RWPE2 (cell line): Measurements from ENCODE around the gene RNPEP.
"Not testable (repeated sequence)": the region's sequence is repeated elsewhere in the genome, so short reads cannot be mapped to it uniquely, and the experiment has no call there.

ENCODE experiments used
- ATAC-seq: fragments of 200-7000 bp; cut with Tn5 transposase; 3 replicates; pipeline ENCODE4 v1.9.1; 2021; ENCODE audit warnings: low read depth
- DNase-seq: peaks from one replicate; pipeline ENCODE4 v3.0.0-alpha.2; 2020; ENCODE audit warnings: low spot score
- H3K27ac ChIP-seq: fragments of 450-650 bp; 2 replicates; pipeline ENCODE4 v1.5.1; 2017; ENCODE audit warnings: mild to moderate bottlenecking; ENCODE audit not compliant: poor library complexity, severe bottlenecking
- H3K27me3 ChIP-seq: fragments of 250-450 bp; sonication (Bioruptor Pico); 2 replicates; pipeline ENCODE4 v1.5.1; 2021; ENCODE audit warnings: mild to moderate bottlenecking, moderate library complexity; ENCODE audit not compliant: insufficient read depth, poor library complexity, severe bottlenecking
- H3K36me3 ChIP-seq: fragments of 250-450 bp; sonication (Bioruptor Pico); 2 replicates; pipeline ENCODE4 v1.5.1; 2020; ENCODE audit warnings: low read depth, mild to moderate bottlenecking, moderate library complexity
- H3K4me1 ChIP-seq: fragments of 250-450 bp; sonication (Bioruptor Pico); 2 replicates; pipeline ENCODE4 v1.5.1; 2021; ENCODE audit warnings: mild to moderate bottlenecking, moderate library complexity; ENCODE audit not compliant: insufficient read depth, poor library complexity, severe bottlenecking
- H3K4me3 ChIP-seq: fragments of 250-450 bp; sonication (Bioruptor Pico); 2 replicates; pipeline ENCODE4 v1.5.1; 2021; ENCODE audit warnings: mild to moderate bottlenecking, moderate library complexity; ENCODE audit not compliant: severe bottlenecking
- H3K9me3 ChIP-seq: fragments of 250-450 bp; sonication (Bioruptor Pico); 2 replicates; pipeline ENCODE4 v1.5.1; 2021; ENCODE audit warnings: mild to moderate bottlenecking, moderate library complexity; ENCODE audit not compliant: severe bottlenecking
- CTCF ChIP-seq: fragments of 450-650 bp; IDR thresholded peaks from one replicate; pipeline ENCODE4 v1.5.1; 2017; ENCODE audit warnings: mild to moderate bottlenecking, moderate library complexity; ENCODE audit not compliant: poor library complexity, severe bottlenecking

RNPEP gene

GRCh38 chr1:202046227-202046626, 63.8 kb downstream of the RNPEP start:
- no peak overlapping the region for H3K4me3 ChIP-seq
- no peaks in the 10 kb centered on the region for H3K36me3 ChIP-seq
- peaks cover 14% of the 10 kb centered on the region for H3K4me1 ChIP-seq
- no peak overlapping the region for H3K27ac ChIP-seq
- H3K27me3 ChIP-seq = no peaks in the 10 kb centered on the region
- TF ChIP-seq CTCF = no peak
- DNase-seq (no peak), ATAC-seq (peak; percentile 57)
- peaks cover 2% of the 10 kb centered on the region for H3K9me3 ChIP-seq

- Histone ChIP-seq H3K27me3 (no peaks in the 10 kb centered on the region), H3K4me3 (no peak overlapping the region), H3K4me1 (peaks cover 14% of the 10 kb centered on the region), H3K36me3 (no peaks in the 10 kb centered on the region), H3K27ac (no peak overlapping the region), H3K9me3 (peaks cover 2% of the 10 kb centered on the region)
- DNase-seq = no peak
- ATAC-seq = peak; percentile 81
- TF ChIP-seq CTCF = no peak
These were observed 64.6 kb downstream of the RNPEP start for GRCh38 chr1:202046748-202047708.

GRCh38 chr1:202047977-202048376, 65.5 kb downstream of the RNPEP start:
- H3K9me3 ChIP-seq = peaks cover 2% of the 10 kb centered on the region
- DNase-seq (no peak), ATAC-seq (no peak)
- no peak overlapping the region for H3K4me3 ChIP-seq
- H3K27ac ChIP-seq = no peak overlapping the region
- H3K27me3 ChIP-seq = no peaks in the 10 kb centered on the region
- H3K36me3 ChIP-seq = no peaks in the 10 kb centered on the region
- peaks cover 14% of the 10 kb centered on the region for H3K4me1 ChIP-seq
- TF ChIP-seq CTCF = no peak

GRCh38 chr1:202049129-202049528, 66.7 kb downstream of the RNPEP start:
- TF ChIP-seq CTCF = no peak
- H3K27ac ChIP-seq = no peak overlapping the region
- no peaks in the 10 kb centered on the region for H3K36me3 ChIP-seq
- ATAC-seq (no peak), DNase-seq (no peak)
- peaks cover 2% of the 10 kb centered on the region for H3K9me3 ChIP-seq
- peaks cover 14% of the 10 kb centered on the region for H3K4me1 ChIP-seq
- no peaks in the 10 kb centered on the region for H3K27me3 ChIP-seq
- H3K4me3 ChIP-seq = no peak overlapping the region

- H3K9me3 ChIP-seq = no peaks in the 10 kb centered on the region
- H3K36me3 ChIP-seq = no peaks in the 10 kb centered on the region
- H3K4me3 ChIP-seq = no peak overlapping the region
- H3K4me1 ChIP-seq = peaks cover 20% of the 10 kb centered on the region
- no peak overlapping the region for H3K27ac ChIP-seq
- no peak for TF ChIP-seq CTCF
- ATAC-seq (no peak), DNase-seq (no peak)
- H3K27me3 ChIP-seq = no peaks in the 10 kb centered on the region
These were observed 71.6 kb downstream of the RNPEP start for GRCh38 chr1:202054094-202054493.

GRCh38 chr1:202054673-202055072, 72.2 kb downstream of the RNPEP start:
- H3K4me3 ChIP-seq, H3K27me3 ChIP-seq, ATAC-seq, H3K36me3 ChIP-seq, H3K9me3 ChIP-seq, DNase-seq, H3K27ac ChIP-seq: not testable (repeated sequence)
- peaks cover 20% of the 10 kb centered on the region for H3K4me1 ChIP-seq
